HEK293 (cell line): ENCODE measurements around the gene BIN1.
A peak's percentile ranks its signal among the peaks of the same experiment; 100 is the strongest.

Experiments
- CTCF ChIA-PET: fragments of 350-600 bp; formaldehyde crosslinking; extraction: SDS; loops from one replicate; lab custom pipeline; 2021; ENCODE audit warnings: antibody characterized with exemption; lab: Yijun Ruan, JAX
- POLR2A ChIA-PET: fragments of 300-600 bp; formaldehyde crosslinking; extraction: SDS; loops from one replicate; lab custom pipeline; 2020; ENCODE audit warnings: antibody characterized with exemption, inconsistent platforms; lab: Yijun Ruan, JAX
- H3K27ac ChIP-seq: fragments of 200-500 bp; sonication (Bioruptor generic); 2 replicates; pipeline ENCODE4 v1.5.1; 2014; ENCODE audit warnings: low read depth, low read length, control low read depth, inconsistent platforms; ENCODE audit errors: extremely low read depth
- H3K36me3 ChIP-seq, 2 experiments: fragments of 200-500 bp in 1 of 2; sonication (Bioruptor generic) in 1 of 2; 1 replicate in 1 of 2; 2 replicates in 1 of 2; pipeline ENCODE4 v1.5.1; 2014 to 2017; ENCODE audit warnings: inconsistent platforms in 2 of 2, low read length in 2 of 2; ENCODE audit not compliant: control insufficient read depth in 2 of 2, insufficient read depth in 1 of 2
- H3K4me1 ChIP-seq: fragments of 200-500 bp; sonication (Bioruptor generic); 2 replicates; pipeline ENCODE4 v1.5.1; 2014; ENCODE audit warnings: mild to moderate bottlenecking, low read length, inconsistent platforms; ENCODE audit not compliant: control insufficient read depth, insufficient read depth
- H3K4me3 ChIP-seq: 2 replicates; pipeline ENCODE4 v1.5.1; 2011; ENCODE audit warnings: low read depth, mild to moderate bottlenecking, control low read depth, low read length, moderate library complexity
- H3K9me3 ChIP-seq: fragments of 200-500 bp; sonication (Bioruptor generic); 2 replicates; pipeline ENCODE4 v1.5.1; 2014; ENCODE audit warnings: low read depth, low read length, inconsistent platforms; ENCODE audit not compliant: control insufficient read depth, insufficient read depth
- GLIS1 ChIP-seq: fragments of 450-650 bp; formaldehyde crosslinking; IDR thresholded peaks from 2 replicates; pipeline ENCODE4 v1.5.1; 2016; ENCODE audit warnings: missing biosample characterization, missing genetic modification characterization
- GLIS2 ChIP-seq: fragments of 450-650 bp; formaldehyde crosslinking; IDR thresholded peaks from 2 replicates; pipeline ENCODE4 v1.5.1; 2016; ENCODE audit warnings: missing biosample characterization, missing genetic modification characterization
- KLF16 ChIP-seq: fragments of 450-650 bp; formaldehyde crosslinking; IDR thresholded peaks from 2 replicates; pipeline ENCODE4 v1.5.1; 2017; ENCODE audit warnings: missing biosample characterization, missing genetic modification characterization
- MZF1 ChIP-seq: fragments of 450-650 bp; formaldehyde crosslinking; IDR thresholded peaks from 2 replicates; pipeline ENCODE4 v1.5.1; 2017; ENCODE audit warnings: missing biosample characterization, missing genetic modification characterization, borderline replicate concordance
- SCRT1 ChIP-seq: fragments of 450-650 bp; formaldehyde crosslinking; IDR thresholded peaks from 2 replicates; pipeline ENCODE4 v1.5.1; 2016; ENCODE audit warnings: missing biosample characterization, missing genetic modification characterization, borderline replicate concordance
- SCRT2 ChIP-seq: fragments of 450-650 bp; formaldehyde crosslinking; IDR thresholded peaks from 2 replicates; pipeline ENCODE4 v1.5.1; 2016; ENCODE audit warnings: missing biosample characterization, missing genetic modification characterization
- TRIM28 ChIP-seq: IDR thresholded peaks from 2 replicates; pipeline ENCODE4 v1.6.1; 2011; ENCODE audit warnings: low read length, control low read depth, borderline replicate concordance
- ZBTB48 ChIP-seq: fragments of 450-650 bp; formaldehyde crosslinking; IDR thresholded peaks from 2 replicates; pipeline ENCODE4 v1.5.1; 2016; ENCODE audit warnings: missing biosample characterization, missing genetic modification characterization
- ZBTB8A ChIP-seq: fragments of 450-650 bp; formaldehyde crosslinking; IDR thresholded peaks from 2 replicates; pipeline ENCODE4 v1.5.1; 2016; ENCODE audit warnings: missing biosample characterization, missing genetic modification characterization
- ZIC2 ChIP-seq: fragments of 450-650 bp; formaldehyde crosslinking; IDR thresholded peaks from 2 replicates; pipeline ENCODE4 v1.5.1; 2016; ENCODE audit warnings: missing biosample characterization, missing genetic modification characterization
- ZNF16 ChIP-seq: fragments of 450-650 bp; formaldehyde crosslinking; IDR thresholded peaks from 2 replicates; pipeline ENCODE4 v1.5.1; 2016; ENCODE audit warnings: low read depth, missing biosample characterization, missing genetic modification characterization
- ZNF292 ChIP-seq: fragments of 450-650 bp; formaldehyde crosslinking; IDR thresholded peaks from 2 replicates; pipeline ENCODE4 v1.5.1; 2016; ENCODE audit warnings: low read depth, missing biosample characterization, missing genetic modification characterization, borderline replicate concordance
- ZNF341 ChIP-seq: fragments of 450-650 bp; formaldehyde crosslinking; IDR thresholded peaks from 2 replicates; pipeline ENCODE4; 2016; ENCODE audit warnings: low read depth, missing biosample characterization, missing genetic modification characterization
- ZNF398 ChIP-seq: fragments of 450-650 bp; formaldehyde crosslinking; IDR thresholded peaks from 2 replicates; pipeline ENCODE4 v1.5.1; 2017; ENCODE audit warnings: missing biosample characterization, missing genetic modification characterization
- ZNF423 ChIP-seq: fragments of 450-650 bp; formaldehyde crosslinking; IDR thresholded peaks from 2 replicates; pipeline ENCODE4 v1.5.1; 2016; ENCODE audit warnings: missing biosample characterization, missing genetic modification characterization
- ZNF426 ChIP-seq: fragments of 450-650 bp; formaldehyde crosslinking; IDR thresholded peaks from 2 replicates; pipeline ENCODE4 v1.5.1; 2017; ENCODE audit warnings: missing biosample characterization, missing genetic modification characterization, mild to moderate bottlenecking, inconsistent platforms, moderate library complexity
- ZNF561 ChIP-seq: fragments of 450-650 bp; IDR thresholded peaks from 2 replicates; pipeline ENCODE4 v1.5.1; 2018; ENCODE audit warnings: missing biosample characterization, missing genetic modification characterization, borderline replicate concordance
- ZNF585B ChIP-seq: fragments of 450-650 bp; formaldehyde crosslinking; IDR thresholded peaks from 2 replicates; pipeline ENCODE4 v1.5.1; 2016; ENCODE audit warnings: missing biosample characterization, missing genetic modification characterization
- ZNF639 ChIP-seq: fragments of 450-650 bp; formaldehyde crosslinking; IDR thresholded peaks from 2 replicates; pipeline ENCODE4 v1.5.1; 2016; ENCODE audit warnings: missing biosample characterization, missing genetic modification characterization
- ZNF654 ChIP-seq: fragments of 450-650 bp; formaldehyde crosslinking; IDR thresholded peaks from 2 replicates; pipeline ENCODE4 v1.5.1; 2016; ENCODE audit warnings: low read depth, missing biosample characterization, missing genetic modification characterization
- ZNF660 ChIP-seq: fragments of 450-650 bp; IDR thresholded peaks from 2 replicates; pipeline ENCODE4 v1.5.1; 2018; ENCODE audit warnings: missing biosample characterization, mild to moderate bottlenecking, missing genetic modification characterization
- ZNF707 ChIP-seq: fragments of 450-650 bp; formaldehyde crosslinking; IDR thresholded peaks from 2 replicates; pipeline ENCODE4 v1.5.1; 2016; ENCODE audit warnings: missing biosample characterization, missing genetic modification characterization
- ZNF76 ChIP-seq: fragments of 450-650 bp; formaldehyde crosslinking; IDR thresholded peaks from 2 replicates; pipeline ENCODE4; 2016; ENCODE audit warnings: low read depth, missing biosample characterization, missing genetic modification characterization, borderline replicate concordance

BIN1 gene

GRCh38 chr2:127154396-127154795 is 47.4 kb upstream of the BIN1 start:
- CTCF ChIA-PET = interaction anchor here (1.8 kb wide), 1 partner anchor 87 kb away, joined by 3 read pairs; no protein-coding TSS in a partner anchor
- H3K27ac ChIP-seq = no peak overlapping the region
- POLR2A ChIA-PET = no interaction called here

GRCh38 chr2:127153691-127154158 is 46.8 kb upstream of the BIN1 start:
- CTCF ChIA-PET = interaction anchor here (1.8 kb wide), 1 partner anchor 86 kb away, joined by 3 read pairs; no protein-coding TSS in a partner anchor
- H3K36me3 ChIP-seq = no peaks in the 10 kb centered on the region
- POLR2A ChIA-PET = no interaction called here
- TF ChIP-seq GLIS1 (tag by site-specific recombination) = peak; percentile 28; the same call in 1 of the 2 replicates
- TF ChIP-seq ZNF292 = no peak
- TF ChIP-seq KLF16 (tag by site-specific recombination) = no peak
- TF ChIP-seq GLIS2 (tag by site-specific recombination) = no peak
- TF ChIP-seq ZNF707 (tag by site-specific recombination) = no peak
- TF ChIP-seq ZNF76 (tag by site-specific recombination) = no peak
- no peak for TF ChIP-seq ZNF423
- TF ChIP-seq ZIC2 (tag by site-specific recombination) = peak; percentile 27
- no peak for TF ChIP-seq ZNF585B (tag by site-specific recombination)
- H3K4me3 ChIP-seq = no peak overlapping the region
- no peak overlapping the region for H3K27ac ChIP-seq
- no peaks in the 10 kb centered on the region for H3K9me3 ChIP-seq
- H3K4me1 ChIP-seq = no peaks in the 10 kb centered on the region

More at GRCh38 chr2:127154396-127154795, 47.4 kb upstream of the BIN1 start:
- Histone ChIP-seq H3K4me1 (no peaks in the 10 kb centered on the region), H3K9me3 (no peaks in the 10 kb centered on the region), H3K36me3 (no peaks in the 10 kb centered on the region), H3K4me3 (no peak overlapping the region)
- no peak for TF ChIP-seq SCRT1 (tag by site-specific recombination)
- TF ChIP-seq ZBTB8A (tag by site-specific recombination) = no peak
- TF ChIP-seq ZNF341 (tag by site-specific recombination) = no peak
- no peak for TF ChIP-seq ZNF561 (tag by site-specific recombination)
- no peak for TF ChIP-seq ZNF16 (tag by site-specific recombination)
- no peak for TF ChIP-seq ZNF660 (tag by site-specific recombination)
- TF ChIP-seq ZNF654 (tag by site-specific recombination) = no peak
- no peak for TF ChIP-seq TRIM28
- TF ChIP-seq ZNF398 = no peak
- TF ChIP-seq ZNF76 (tag by site-specific recombination) = no peak
- TF ChIP-seq SCRT2 (tag by site-specific recombination) = no peak
- TF ChIP-seq ZNF639 (tag by site-specific recombination) = no peak
- TF ChIP-seq ZBTB48 (tag by site-specific recombination) = no peak
- no peak for TF ChIP-seq MZF1 (tag by site-specific recombination)
- TF ChIP-seq ZNF426 (tag by site-specific recombination) = no peak
